Mucosa of rectum (tissue), 2 donors: ENCODE data around the gene DCST2.

Source experiments
- H3K27ac ChIP-seq, 2 donors: one replicate each; pipeline ENCODE4 v1.7.0; 2013; ENCODE audit warnings: inconsistent platforms in 2 of 2, low read depth in 2 of 2, low read length in 2 of 2
- H3K27me3 ChIP-seq, 2 donors: one replicate each; pipeline ENCODE4 v1.7.0; 2013; ENCODE audit warnings: low read length in 2 of 2; ENCODE audit not compliant: control insufficient read depth in 2 of 2, insufficient read depth in 2 of 2
- H3K36me3 ChIP-seq, 2 donors: one replicate each; pipeline ENCODE4 v1.7.0; 2013; ENCODE audit warnings: low read length in 2 of 2; ENCODE audit not compliant: control insufficient read depth in 2 of 2, insufficient read depth in 2 of 2
- H3K4me1 ChIP-seq, 2 donors: one replicate each; pipeline ENCODE4 v1.7.0; 2013; ENCODE audit warnings: low read length in 2 of 2, mild to moderate bottlenecking in 1 of 2; ENCODE audit not compliant: control insufficient read depth in 2 of 2, insufficient read depth in 2 of 2
- H3K4me3 ChIP-seq, 2 donors: one replicate each; pipeline ENCODE4 v1.7.0; 2013; ENCODE audit warnings: low read length in 2 of 2
- H3K9ac ChIP-seq, 2 donors: one replicate each; pipeline ENCODE4 v1.7.0; 2013; ENCODE audit warnings: low read length in 2 of 2, low read depth in 1 of 2, mild to moderate bottlenecking in 1 of 2
- H3K9me3 ChIP-seq, 2 donors: one replicate each; pipeline ENCODE4 v1.7.0; 2013; ENCODE audit warnings: low read length in 2 of 2; ENCODE audit not compliant: control insufficient read depth in 2 of 2
- donor health status: healthy.
- donor health status: Normal muscosa, but diverticular disease.

The DCST2 gene

DNA sequence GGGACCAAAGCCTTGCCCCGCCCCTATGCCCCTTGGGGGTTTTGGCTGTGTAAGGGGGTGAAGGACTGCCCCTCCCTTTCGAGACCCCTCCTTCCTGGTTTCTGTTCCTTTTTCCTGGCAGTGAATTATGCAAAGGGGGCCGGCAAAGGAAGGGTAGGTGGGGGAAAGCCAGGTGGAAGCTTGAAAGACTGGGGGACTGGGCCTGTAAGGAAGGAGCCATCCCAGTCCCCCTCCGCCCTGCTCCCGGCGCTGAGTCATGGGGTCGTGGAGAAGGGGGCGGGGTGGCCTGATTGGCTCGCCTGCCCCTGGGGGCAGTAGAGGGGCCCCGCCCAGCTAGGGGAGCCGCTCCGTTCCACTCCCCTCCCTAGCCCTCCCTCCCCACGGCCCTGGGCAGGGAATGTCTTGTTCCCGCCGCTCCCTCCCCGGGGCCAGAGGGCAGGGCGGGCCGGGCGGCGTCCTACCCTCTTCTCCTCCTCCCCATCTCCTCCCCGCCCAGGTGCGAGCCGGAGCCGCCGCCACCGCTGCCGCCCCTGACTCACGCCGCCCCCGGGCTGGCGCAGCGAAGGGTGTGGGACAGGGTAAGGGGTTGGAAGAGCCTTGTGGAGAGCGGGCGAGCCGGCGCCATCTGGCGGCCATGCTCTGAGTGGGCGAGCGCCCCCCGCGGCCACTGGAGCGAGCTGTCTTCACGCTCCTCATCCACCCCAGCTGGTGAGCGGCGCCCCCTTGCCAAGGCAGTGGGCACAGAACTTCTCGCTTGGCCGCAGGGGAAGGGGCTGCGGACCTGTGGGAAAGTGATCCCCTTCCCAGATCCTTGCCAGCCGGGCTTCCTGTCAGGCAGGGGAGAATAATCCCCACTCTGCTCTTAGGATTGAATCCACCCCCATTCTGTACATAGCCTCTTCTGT lies 16.3 kb downstream of the DCST2 start:
- H3K9ac ChIP-seq = peak overlapping the region; percentile 70 to 74
- peak overlapping the region; percentile 36 to 59 for H3K4me3 ChIP-seq
- H3K36me3 ChIP-seq = peaks cover 36 to 41% of the 10 kb centered on the region in 2 donors
- peaks cover 37 to 41% of the 10 kb centered on the region in 2 donors for H3K4me1 ChIP-seq
- no peaks in the 10 kb centered on the region for H3K9me3 ChIP-seq
- H3K27ac ChIP-seq = peak overlapping the region; percentile 92 to 93
- no peaks in the 10 kb centered on the region for H3K27me3 ChIP-seq

DNA sequence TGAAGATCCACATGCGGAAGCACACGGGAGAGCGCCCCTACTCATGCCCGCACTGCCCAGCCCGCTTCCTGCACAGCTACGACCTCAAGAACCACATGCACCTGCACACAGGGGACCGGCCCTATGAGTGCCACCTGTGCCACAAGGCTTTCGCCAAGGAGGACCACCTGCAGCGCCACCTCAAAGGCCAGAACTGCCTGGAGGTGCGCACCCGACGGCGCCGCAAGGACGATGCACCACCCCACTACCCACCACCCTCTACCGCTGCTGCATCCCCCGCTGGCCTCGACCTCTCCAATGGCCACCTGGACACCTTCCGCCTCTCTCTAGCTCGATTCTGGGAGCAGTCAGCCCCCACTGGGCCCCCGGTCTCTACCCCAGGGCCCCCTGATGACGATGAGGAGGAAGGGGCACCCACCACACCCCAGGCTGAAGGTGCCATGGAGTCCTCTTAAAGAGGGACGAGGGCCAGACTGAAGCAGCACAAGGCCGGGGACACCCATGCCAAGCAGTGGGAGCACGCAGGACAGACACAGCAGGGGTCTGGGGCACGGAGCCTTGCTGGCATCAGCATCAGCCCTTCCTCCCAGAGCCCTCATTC lies 17.2 kb downstream of the DCST2 start:
- Histone ChIP-seq H3K4me1 (peaks cover 47 to 49% of the 10 kb centered on the region in 2 donors), H3K9me3 (no peaks in the 10 kb centered on the region), H3K27ac (peak overlapping the region; percentile 92 to 93), H3K27me3 (no peaks in the 10 kb centered on the region), H3K36me3 (peaks cover 36 to 41% of the 10 kb centered on the region in 2 donors), H3K9ac (peak overlapping the region; percentile 70 to 74), H3K4me3 (no peak overlapping the region)

DNA sequence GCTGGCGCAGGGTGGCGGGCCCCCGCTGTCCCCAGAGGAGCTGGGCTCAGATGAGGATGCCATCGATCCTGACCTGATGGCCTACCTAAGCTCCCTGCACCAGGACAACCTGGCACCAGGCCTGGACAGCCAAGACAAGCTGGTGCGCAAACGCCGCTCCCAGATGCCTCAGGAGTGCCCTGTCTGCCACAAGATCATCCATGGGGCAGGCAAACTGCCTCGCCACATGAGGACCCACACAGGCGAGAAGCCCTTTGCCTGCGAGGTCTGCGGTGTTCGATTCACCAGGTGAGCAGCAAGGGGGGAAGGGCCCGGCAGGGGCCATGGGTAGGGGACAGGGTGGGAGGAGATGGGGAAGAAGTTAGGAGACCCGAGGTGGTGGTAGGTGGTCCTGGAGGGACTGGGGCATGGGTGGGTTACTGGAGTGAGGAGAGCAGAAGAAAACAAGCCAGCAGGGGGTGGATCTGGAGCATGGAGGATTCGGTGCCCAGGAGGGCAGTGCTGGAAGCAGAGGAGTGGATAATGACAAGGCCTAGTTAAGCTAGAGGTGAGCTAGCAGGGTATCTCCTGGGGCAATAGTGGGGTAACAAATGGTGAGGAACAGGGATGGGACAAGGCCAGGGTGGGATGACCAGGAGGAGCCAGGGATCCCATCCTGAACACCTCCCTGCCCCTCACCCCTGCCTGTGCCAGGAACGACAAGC lies 17.9 kb downstream of the DCST2 start:
- H3K4me1 ChIP-seq = peaks cover 53 to 55% of the 10 kb centered on the region in 2 donors
- H3K36me3 ChIP-seq = peaks cover 39 to 45% of the 10 kb centered on the region in 2 donors
- peak overlapping the region in 1 of 2 donors; percentile 74 for H3K9ac ChIP-seq
- H3K4me3 ChIP-seq = no peak overlapping the region
- H3K27ac ChIP-seq = peak overlapping the region; percentile 92 to 93
- H3K27me3 ChIP-seq = no peaks in the 10 kb centered on the region
- no peaks in the 10 kb centered on the region for H3K9me3 ChIP-seq

DNA sequence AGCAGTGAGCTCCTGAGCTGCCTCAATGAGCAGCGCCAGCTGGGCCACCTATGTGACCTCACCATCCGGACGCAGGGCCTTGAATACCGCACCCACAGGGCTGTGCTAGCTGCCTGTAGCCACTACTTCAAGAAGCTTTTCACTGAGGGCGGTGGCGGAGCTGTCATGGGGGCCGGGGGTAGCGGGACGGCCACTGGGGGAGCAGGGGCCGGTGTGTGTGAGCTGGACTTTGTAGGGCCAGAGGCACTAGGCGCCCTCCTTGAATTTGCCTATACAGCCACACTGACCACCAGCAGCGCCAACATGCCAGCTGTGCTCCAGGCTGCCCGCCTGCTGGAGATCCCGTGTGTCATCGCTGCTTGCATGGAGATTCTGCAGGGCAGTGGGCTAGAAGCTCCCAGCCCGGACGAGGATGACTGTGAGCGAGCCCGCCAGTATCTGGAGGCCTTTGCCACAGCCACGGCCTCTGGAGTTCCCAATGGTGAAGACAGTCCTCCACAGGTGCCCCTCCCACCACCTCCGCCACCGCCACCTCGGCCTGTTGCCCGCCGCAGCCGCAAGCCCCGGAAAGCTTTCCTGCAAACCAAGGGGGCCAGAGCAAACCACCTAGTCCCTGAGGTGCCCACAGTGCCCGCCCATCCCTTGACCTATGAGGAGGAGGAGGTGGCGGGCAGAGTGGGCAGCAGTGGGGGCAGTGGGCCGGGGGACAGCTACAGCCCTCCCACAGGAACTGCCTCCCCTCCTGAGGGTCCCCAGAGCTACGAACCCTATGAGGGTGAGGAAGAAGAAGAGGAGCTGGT lies 18.7 kb downstream of the DCST2 start:
- H3K4me1 ChIP-seq = peaks cover 61 to 62% of the 10 kb centered on the region in 2 donors
- H3K9me3 ChIP-seq = no peaks in the 10 kb centered on the region
- no peak overlapping the region for H3K9ac ChIP-seq
- no peak overlapping the region for H3K4me3 ChIP-seq
- H3K36me3 ChIP-seq = peaks cover 39 to 50% of the 10 kb centered on the region in 2 donors
- peak overlapping the region; percentile 92 to 93 for H3K27ac ChIP-seq
- no peaks in the 10 kb centered on the region for H3K27me3 ChIP-seq

DNA sequence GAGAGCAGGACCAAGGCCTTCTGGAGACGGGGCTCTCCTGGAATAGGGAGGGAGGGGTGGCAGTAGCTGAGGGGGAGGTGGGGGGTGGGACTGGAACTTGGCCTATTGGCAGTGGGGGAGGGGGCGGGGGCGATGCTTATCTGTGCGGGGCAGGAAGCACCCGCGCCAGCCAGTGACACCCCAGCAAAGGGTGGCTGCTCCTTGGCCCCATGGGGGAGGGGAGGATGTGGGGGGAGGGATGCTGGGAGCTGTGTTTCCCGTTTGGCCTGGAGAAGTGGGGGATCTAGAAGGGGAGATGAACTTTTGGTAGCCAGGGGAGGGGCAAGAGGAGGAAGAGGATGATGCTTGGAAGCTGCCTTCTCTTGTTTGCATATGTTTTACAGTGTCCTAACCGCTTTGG lies 19.9 kb downstream of the DCST2 start:
- Histone ChIP-seq H3K36me3 (peaks cover 39 to 43% of the 10 kb centered on the region in 2 donors), H3K4me3 (no peak overlapping the region), H3K9ac (peak overlapping the region in 1 of 2 donors; percentile 60), H3K4me1 (peaks cover 63 to 73% of the 10 kb centered on the region in 2 donors), H3K9me3 (no peaks in the 10 kb centered on the region), H3K27ac (peak overlapping the region; percentile 98 to 99), H3K27me3 (no peaks in the 10 kb centered on the region)

DNA sequence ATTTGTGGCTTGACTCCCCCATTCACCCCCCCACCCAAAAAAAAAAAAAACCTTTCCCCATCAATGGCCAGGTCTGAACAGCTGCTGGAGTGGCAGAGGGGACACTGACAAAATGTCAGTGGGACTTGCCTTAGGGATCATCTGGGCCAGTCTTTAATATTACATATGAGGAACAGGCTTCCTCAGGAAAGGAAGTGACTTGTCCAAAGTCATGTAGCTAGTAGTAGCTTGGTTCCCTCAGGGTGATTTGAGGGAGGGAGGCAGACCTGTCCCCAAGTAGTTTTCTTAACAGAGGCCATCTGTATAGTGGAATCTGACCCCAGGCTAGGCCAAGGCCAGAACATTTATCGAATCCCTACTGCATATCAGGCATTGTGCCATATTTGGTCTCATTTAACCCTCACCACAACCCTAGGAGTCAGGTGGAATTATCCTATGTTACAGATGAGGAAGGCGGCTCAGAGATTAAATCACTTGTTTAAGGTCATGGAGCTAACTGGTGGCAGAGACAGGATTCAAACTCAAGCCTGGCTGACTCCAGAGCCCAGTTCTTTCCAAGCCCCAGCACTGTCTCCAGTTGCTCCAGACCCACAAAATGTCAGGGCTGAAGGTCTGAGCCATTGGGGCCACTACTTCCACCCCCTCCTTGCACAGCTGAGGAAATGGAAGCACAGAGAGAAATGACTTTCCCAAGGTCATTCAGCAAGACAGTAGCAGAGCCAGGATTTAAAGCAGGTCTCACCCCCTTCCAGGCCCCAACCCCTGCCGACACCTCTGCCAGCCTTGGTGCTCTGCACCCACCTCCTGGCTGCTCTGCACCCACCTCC lies 20.6 kb downstream of the DCST2 start:
- Histone ChIP-seq H3K36me3 (peaks cover 39 to 41% of the 10 kb centered on the region in 2 donors), H3K27ac (peak overlapping the region; percentile 98 to 99), H3K4me3 (no peak overlapping the region), H3K9ac (peak overlapping the region; percentile 60), H3K27me3 (no peaks in the 10 kb centered on the region), H3K9me3 (no peaks in the 10 kb centered on the region), H3K4me1 (peaks cover 62 to 75% of the 10 kb centered on the region in 2 donors)

DNA sequence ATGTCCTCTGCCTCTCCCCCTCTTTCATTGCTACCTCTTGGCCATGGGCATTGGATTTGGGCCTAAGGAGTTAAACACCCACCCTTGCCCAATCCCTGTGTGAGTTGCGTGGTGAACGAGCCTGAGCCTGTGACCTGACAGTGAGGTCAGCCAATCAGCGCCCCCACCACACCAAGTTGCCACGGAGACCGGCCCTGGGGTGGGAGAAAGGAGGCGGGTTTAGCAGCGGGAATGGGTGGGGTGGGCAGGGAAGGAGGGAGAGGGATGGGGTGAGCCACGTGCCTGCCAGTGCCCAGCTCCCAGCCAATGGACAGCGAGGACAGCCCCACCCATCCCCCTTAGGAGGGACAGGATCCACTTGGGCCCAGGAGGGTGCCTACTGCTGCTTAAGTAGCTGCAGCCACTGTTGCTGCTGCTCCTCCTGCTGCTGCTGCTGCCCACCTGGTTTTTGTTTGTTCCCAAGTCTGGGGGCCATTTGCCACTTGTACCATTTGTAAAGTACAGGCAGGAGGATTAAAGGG lies 21.5 kb downstream of the DCST2 start:
- peak overlapping the region; percentile 60 for H3K9ac ChIP-seq
- H3K9me3 ChIP-seq = no peaks in the 10 kb centered on the region
- no peaks in the 10 kb centered on the region for H3K27me3 ChIP-seq
- H3K36me3 ChIP-seq = peaks cover 39 to 41% of the 10 kb centered on the region in 2 donors
- H3K27ac ChIP-seq = peak overlapping the region; percentile 98 to 99
- H3K4me3 ChIP-seq = peak overlapping the region in 1 of 2 donors; percentile 50
- H3K4me1 ChIP-seq = peaks cover 64 to 78% of the 10 kb centered on the region in 2 donors

DNA sequence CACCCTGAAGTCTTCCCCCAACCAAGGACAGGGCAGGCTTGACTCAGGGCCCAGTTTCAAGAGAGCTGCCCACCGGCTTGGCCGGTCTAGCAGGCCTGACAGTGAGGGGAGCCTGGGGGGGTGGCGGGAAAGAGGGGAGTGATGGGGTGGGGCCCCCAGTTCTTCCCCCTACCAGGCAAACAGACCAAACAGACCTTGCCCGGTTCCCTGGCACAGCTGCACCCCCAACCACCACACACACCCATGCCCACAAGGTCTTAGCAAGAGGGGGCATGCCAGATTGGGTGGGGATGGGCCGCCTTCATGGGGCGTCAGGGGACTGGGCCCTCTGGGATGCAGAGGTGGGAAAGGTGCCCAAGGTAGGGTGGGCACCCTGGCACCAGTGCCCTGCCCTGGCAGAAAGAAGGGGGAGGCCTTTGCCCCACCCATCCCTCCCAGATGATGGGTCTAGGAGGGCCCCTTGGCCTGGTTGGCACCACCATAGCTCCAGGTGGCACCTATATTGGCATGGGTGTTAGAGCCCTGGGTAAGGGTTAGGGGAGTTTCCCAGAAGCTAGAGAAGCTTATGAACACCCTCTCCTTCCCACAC lies 22.1 kb downstream of the DCST2 start:
- H3K9ac ChIP-seq = peak overlapping the region; percentile 58 to 60
- H3K9me3 ChIP-seq = no peaks in the 10 kb centered on the region
- peak overlapping the region; percentile 50 to 67 for H3K4me3 ChIP-seq
- H3K4me1 ChIP-seq = peaks cover 64 to 78% of the 10 kb centered on the region in 2 donors
- H3K36me3 ChIP-seq = peaks cover 37 to 40% of the 10 kb centered on the region in 2 donors
- H3K27me3 ChIP-seq = no peaks in the 10 kb centered on the region
- peak overlapping the region; percentile 98 to 99 for H3K27ac ChIP-seq
